H54 (cell line): ENCODE data around the gene MAP2K5.

ENCODE experiments used
- DNase-seq: peaks from one replicate; pipeline ENCODE4 v3.0.0; 2011; ENCODE audit warnings: low spot score, mixed read lengths; ENCODE audit not compliant: insufficient read length
- FAIRE-seq: peaks from 3 replicates; lab custom pipeline; 2011; peaks lifted over from hg19 to GRCh38; lab: Jason Lieb, UNC
- POLR2A ChIP-seq: IDR thresholded peaks from 2 replicates; pipeline ENCODE4 v1.6.1; 2011; ENCODE audit warnings: low read depth, mild to moderate bottlenecking, low read length

The MAP2K5 gene

DNA sequence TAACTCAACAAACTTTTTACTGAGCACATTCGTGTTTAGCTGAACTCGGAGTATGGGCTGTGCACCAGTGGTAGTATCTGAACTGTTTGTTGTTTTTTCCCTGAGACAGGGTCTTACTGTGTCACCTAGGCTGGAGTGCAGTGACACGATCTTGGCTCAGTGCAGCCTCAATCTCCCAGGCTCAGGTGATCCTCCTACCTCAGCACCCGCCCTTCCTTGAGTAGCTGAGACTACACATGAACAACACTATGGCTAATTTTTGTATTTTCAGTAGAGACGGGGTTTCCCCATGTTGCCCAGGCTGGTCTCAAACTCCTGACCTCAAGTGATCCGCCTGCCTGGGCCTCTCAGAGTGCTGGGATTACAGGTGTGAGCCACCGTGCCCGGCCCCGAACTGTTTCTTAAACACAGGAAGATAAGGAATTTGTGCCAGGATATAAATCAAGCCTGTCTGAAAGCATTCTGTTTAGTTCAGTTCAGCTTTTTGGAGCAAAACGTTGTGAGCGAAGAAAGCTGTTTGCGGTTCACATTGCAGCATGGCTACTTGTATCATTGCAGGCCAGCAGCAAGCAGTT is 242.4 kb downstream of the MAP2K5 start:
- TF ChIP-seq POLR2A, result no peak
- FAIRE-seq (no peak), DNase-seq (no peak)

DNA sequence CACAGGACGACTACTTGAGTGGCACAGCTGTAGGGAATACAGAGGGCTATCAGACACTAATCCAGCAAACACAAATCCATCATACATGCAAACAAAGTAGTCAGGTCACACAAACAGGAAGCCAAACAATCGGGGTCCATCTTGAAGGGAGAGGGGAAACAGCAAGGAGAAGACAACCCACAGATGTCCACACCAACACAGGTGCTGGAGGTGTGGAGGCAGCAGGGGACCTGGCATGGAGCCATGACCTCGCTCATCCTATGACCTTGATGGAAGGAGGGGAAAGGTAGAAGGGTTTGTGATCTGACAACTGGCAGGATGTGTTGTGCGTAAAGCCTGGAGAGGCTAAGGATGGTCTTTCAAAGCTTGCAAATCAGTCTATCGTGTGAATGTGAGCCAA is 242.9 kb downstream of the MAP2K5 start:
- DNase-seq, result no peak
- FAIRE-seq, result no peak

GRCh38 chr15:67786646-67787045 is 244.1 kb downstream of the MAP2K5 start:
- DNase-seq (no peak), FAIRE-seq (no peak)
- TF ChIP-seq POLR2A, result no peak

More for the DNA sequence above, 242.9 kb downstream of the MAP2K5 start:
- TF ChIP-seq POLR2A, result no peak

- no peak for FAIRE-seq
- no peak for DNase-seq
- no peak for TF ChIP-seq POLR2A
These were observed 246.5 kb downstream of the MAP2K5 start for GRCh38 chr15:67788986-67789385.

DNA sequence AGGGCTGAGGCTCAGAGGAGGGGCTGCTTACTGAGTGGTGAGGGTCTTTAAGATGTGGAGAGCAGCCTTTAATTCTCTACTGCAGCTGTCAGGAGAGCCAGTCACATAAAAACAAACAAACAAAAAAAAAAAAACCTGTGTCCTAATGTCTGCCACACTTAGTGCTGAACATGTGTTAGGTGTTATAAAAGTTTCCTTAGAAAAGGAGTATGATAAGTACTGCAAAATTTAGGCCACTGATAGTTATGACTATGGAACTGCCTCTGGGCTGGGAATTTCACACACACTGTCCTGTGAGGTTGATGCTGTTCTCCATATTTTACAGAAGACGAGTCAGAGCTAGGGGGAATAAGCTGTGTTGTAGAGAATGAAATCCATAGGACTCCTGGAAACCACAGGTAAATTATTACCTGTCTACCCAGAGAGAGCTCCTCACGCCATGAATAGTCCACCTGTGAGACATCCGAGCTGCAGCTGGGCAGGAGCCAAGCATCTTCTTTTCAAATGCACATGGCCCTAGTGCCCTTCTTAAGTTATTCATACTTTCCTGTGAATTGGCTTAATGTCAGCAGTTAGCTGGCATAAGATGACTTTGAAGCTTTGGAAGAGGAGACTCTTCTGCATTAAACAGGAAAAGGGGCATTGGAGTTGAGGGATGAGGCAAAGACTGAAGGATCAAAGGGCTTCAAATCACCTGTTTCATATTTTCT is 248.3 kb downstream of the MAP2K5 start:
- FAIRE-seq, result no peak
- no peak for TF ChIP-seq POLR2A
- DNase-seq, result no peak

DNA sequence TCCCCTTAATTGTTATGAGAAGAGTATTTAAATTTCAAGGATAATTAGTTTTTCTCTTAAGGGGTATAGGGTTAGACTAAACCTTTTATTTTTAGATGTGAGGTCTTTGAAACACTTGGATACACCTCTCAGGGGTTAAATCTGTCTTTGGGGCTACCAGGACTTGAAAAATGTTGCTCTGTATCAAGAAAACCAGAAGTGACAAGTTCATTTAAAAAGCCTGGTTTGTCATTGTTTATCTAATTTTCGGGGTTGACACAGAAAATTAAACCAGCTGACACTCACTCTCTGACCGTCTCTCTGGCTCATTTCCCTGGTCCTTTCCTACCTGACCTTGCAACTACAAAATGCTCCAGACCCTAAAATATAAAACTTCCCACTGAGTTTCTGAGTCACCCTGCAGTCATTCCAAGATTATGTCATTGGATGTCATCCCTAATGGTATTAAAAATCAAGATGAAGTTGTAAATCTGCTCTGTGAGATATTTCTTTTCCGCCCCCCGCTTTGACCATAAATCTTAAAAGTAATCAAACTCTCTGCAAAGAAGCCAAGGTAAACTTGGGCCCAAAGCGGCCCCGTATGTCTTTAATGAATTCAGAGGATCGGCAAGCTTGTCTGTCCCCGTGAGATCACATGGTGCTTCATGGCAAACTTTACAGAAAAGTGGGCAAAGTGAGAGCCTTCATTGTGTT is 249.9 kb downstream of the MAP2K5 start:
- no peak for DNase-seq
- FAIRE-seq, result no peak
- TF ChIP-seq POLR2A, result no peak

DNA sequence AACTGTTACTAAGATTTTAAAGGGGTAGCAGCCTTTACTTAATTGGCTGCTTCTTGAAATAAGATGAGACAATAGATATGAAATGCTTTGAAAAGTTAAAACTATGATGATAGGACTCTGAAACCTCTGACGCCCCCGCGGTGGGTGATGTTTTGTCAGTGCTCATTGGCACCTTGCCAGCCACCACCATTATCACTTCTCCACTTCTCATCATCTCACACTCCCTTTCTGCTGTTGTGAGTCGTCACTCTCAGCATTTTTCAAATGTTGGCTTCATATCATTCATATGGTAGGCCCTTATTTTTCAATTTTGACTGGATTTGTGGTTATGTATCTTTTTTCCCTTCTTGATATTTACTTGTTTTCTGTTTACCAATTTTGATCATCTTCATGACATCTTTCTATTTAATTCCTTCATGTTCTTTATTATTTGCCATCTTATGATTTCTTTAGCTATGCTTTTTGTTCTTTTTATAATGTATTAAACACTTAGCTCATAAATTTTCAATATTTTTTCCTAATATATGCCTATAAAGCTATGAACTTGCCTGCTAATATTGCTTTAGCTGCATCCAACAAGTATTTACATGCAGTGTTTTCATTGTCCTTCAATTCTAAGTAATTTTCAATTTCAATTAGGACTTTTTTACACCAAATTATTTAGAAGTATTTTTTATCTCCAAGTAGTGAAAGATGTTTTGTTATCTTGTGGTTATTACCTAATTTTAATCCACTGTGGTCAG is 252.5 kb downstream of the MAP2K5 start:
- FAIRE-seq (no peak), DNase-seq (no peak)
- TF ChIP-seq POLR2A, result no peak

- DNase-seq (no peak), FAIRE-seq (no peak)
- TF ChIP-seq POLR2A, result no peak
These were observed 254.0 kb downstream of the MAP2K5 start for GRCh38 chr15:67796196-67797127.

DNA sequence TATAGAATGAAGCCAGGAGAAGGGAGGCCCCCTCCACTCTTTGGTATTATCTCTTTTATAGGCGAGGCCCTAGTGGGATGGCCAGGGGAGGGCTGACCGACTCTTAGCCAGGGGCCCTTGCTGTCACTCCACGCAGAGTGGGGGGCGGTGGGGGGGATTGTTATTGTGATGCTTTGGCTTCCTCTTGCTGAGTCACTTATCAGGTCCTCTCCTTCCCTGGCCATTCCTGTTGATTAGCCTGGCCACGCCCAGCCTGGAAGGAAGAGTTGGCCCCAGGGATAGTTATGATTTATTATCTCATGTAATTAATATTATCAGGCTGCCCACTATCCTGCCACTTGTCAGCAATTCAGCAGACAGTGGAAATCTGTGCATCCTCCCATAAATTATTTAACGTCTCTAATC is 257.3 kb downstream of the MAP2K5 start:
- DNase-seq (no peak), FAIRE-seq (no peak)
- TF ChIP-seq POLR2A, result no peak

DNA sequence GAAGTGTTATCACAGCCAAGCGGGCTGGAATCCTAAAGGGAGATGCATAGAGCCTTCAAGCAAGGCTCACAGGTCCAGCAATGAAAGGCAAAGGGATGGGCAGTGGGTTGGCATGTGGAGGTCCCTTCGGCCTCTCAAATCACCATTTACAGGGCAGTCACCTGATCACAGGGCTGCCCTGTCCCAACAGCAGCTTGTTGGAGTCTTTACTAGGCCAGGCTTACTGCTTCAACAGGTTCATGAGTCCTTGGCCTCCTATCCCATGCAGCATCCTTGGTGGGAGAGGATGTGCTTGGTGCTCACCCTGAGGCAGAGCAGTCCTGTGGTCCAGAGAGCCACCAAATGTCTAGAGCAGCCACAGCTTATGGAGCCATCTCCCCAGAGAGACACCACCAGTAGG is 258.6 kb downstream of the MAP2K5 start:
- TF ChIP-seq POLR2A, result no peak
- DNase-seq (no peak), FAIRE-seq (no peak)

GRCh38 chr15:67801926-67802914 is 259.7 kb downstream of the MAP2K5 start:
- DNase-seq, result no peak
- FAIRE-seq, result no peak
- no peak for TF ChIP-seq POLR2A

DNA sequence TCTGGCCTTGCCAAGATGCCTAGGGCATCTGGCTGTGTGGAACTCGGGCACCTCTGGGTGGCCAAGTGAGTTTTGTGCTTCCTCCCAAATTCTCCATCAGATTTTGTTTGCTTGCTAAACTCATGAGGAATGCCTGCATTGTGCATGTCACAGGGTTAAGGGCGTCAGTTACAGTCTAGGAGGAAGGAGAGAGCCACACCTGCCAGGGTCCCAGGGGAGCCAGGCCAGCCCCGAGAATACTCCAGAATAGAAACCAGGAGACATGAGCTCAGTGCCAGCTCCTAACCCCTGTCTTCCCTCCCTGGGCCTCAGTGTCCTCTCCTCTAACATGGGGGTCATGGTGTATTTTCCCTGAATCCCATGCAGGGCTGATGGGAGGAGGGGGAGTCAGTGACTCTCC is 260.8 kb downstream of the MAP2K5 start:
- FAIRE-seq (no peak), DNase-seq (no peak)
- no peak for TF ChIP-seq POLR2A
